A673 (cell line): Measurements from ENCODE around the gene ARPP21.

Experiments used
- CTCF ChIP-seq: fragments of 300-800, 200-600 bp; sonication (generic); conservative IDR thresholded peaks from 2 replicates; pipeline ENCODE4 v1.5.1; 2017; ENCODE audit warnings: low read depth, mild to moderate bottlenecking, antibody characterized with exemption, low read length, moderate library complexity, mixed read lengths
- EZH2 ChIP-seq: fragments of 200-600 bp; sonication (generic); IDR thresholded peaks from 2 replicates; pipeline ENCODE4 v1.6.1; 2017; ENCODE audit warnings: borderline replicate concordance, low read depth, mild to moderate bottlenecking, mixed read lengths, antibody characterized with exemption, low read length; ENCODE audit not compliant: poor library complexity, severe bottlenecking

GRCh38 chr3:35671483-35671882 lies 32.2 kb downstream of the ARPP21 start:
- TF ChIP-seq CTCF (no peak), EZH2 (no peak)
